IMR-90 (cell line): ENCODE results near the gene SLC34A3. TPM values are rescaled to one million over a fixed set of nuclear protein-coding genes. Genes with fewer than 3 reads are reported as not detected.

Source experiments
- ATAC-seq: fragments of 200-7000 bp; cut with Tn5 transposase; 2 replicates; pipeline ENCODE4 v1.9.1; 2020; ENCODE audit warnings: low read depth, mild to moderate bottlenecking, moderate library complexity
- BruUV-seq: library from RNA; stranded (reverse); fragments of 400-500 nt; replicated peaks from 2 replicates; lab custom pipeline; 2021; lab: Mats Ljungman, UMichigan
- CTCF ChIA-PET: fragments of 300-600 bp; formaldehyde crosslinking; extraction: SDS; loops from one replicate; lab custom pipeline; 2021; ENCODE audit warnings: antibody characterized with exemption; lab: Yijun Ruan, JAX
- POLR2A ChIA-PET: fragments of 300-600 bp; sonication (Branson Sonifier 250); formaldehyde crosslinking; loops from one replicate; lab custom pipeline; 2022; ENCODE audit warnings: antibody characterized with exemption; ENCODE audit not compliant: unreplicated experiment; lab: Charles Lee
- DNase-seq: peaks from one replicate; pipeline ENCODE4 v3.0.0; 2013
- H2AFZ ChIP-seq: replicated peaks from 2 replicates; pipeline ENCODE3; 2013; ENCODE audit warnings: low read length, mild to moderate bottlenecking; ENCODE audit not compliant: poor library complexity
- H2AK5ac ChIP-seq: 2 replicates; pipeline ENCODE4 v1.6.1; 2013; ENCODE audit warnings: low read depth, low read length, inconsistent platforms
- H2AK9ac ChIP-seq: replicated peaks from 2 replicates; pipeline ENCODE3; 2013; ENCODE audit warnings: mild to moderate bottlenecking, low read depth, low read length, moderate library complexity; ENCODE audit not compliant: poor library complexity
- H2BK120ac ChIP-seq: 2 replicates; pipeline ENCODE4 v1.6.1; 2013; ENCODE audit warnings: low read depth, low read length, inconsistent platforms
- H2BK15ac ChIP-seq: 3 replicates; pipeline ENCODE4 v1.6.1; 2013; ENCODE audit warnings: low read depth, low read length, inconsistent platforms
- H2BK20ac ChIP-seq: 2 replicates; pipeline ENCODE4 v1.6.1; 2013; ENCODE audit warnings: low read depth, mild to moderate bottlenecking, inconsistent platforms, low read length, moderate library complexity
- H2BK5ac ChIP-seq: 2 replicates; pipeline ENCODE4 v1.6.1; 2013; ENCODE audit warnings: mild to moderate bottlenecking, low read depth, low read length, inconsistent platforms; ENCODE audit not compliant: poor library complexity, severe bottlenecking
- H3K14ac ChIP-seq: replicated peaks from 2 replicates; pipeline ENCODE4 v1.6.1; 2013; ENCODE audit warnings: low read depth, low read length, inconsistent platforms
- H3K18ac ChIP-seq: 2 replicates; pipeline ENCODE4 v1.6.1; 2013; ENCODE audit warnings: low read depth, low read length, control low read depth
- H3K23ac ChIP-seq: 2 replicates; pipeline ENCODE4 v1.6.1; 2013; ENCODE audit warnings: low read depth, low read length, inconsistent platforms
- H3K27ac ChIP-seq: 2 replicates; pipeline ENCODE4 v1.5.1; 2013; ENCODE audit warnings: mild to moderate bottlenecking, control low read depth, low read length; ENCODE audit not compliant: insufficient read depth
- H3K27me3 ChIP-seq: 2 replicates; pipeline ENCODE4 v1.6.1; 2013; ENCODE audit warnings: low read length; ENCODE audit not compliant: control insufficient read depth, insufficient read depth
- H3K36me3 ChIP-seq: 2 replicates; pipeline ENCODE4 v1.6.1; 2013; ENCODE audit warnings: low read length, mixed read lengths; ENCODE audit not compliant: control insufficient read depth, insufficient read depth
- H3K4ac ChIP-seq: 2 replicates; pipeline ENCODE4 v1.6.1; 2013; ENCODE audit warnings: low read depth, low read length, inconsistent platforms
- H3K4me1 ChIP-seq: 2 replicates; pipeline ENCODE4 v1.6.1; 2013; ENCODE audit warnings: low read length, mixed read lengths; ENCODE audit not compliant: control insufficient read depth, insufficient read depth
- H3K4me2 ChIP-seq: 2 replicates; pipeline ENCODE4 v1.6.1; 2013; ENCODE audit warnings: low read depth, mild to moderate bottlenecking, control low read depth, low read length, moderate library complexity
- H3K4me3 ChIP-seq: 2 replicates; pipeline ENCODE4 v1.5.1; 2013; ENCODE audit warnings: low read depth, mild to moderate bottlenecking, control low read depth, low read length, moderate library complexity; ENCODE audit not compliant: insufficient read depth
- H3K56ac ChIP-seq: 2 replicates; pipeline ENCODE4 v1.6.1; 2013; ENCODE audit warnings: low read length, inconsistent platforms; ENCODE audit not compliant: insufficient read depth; ENCODE audit errors: extremely low read depth
- H3K79me1 ChIP-seq, 2 experiments: 2 replicates each; pipeline ENCODE4 v1.6.1; 2013; ENCODE audit warnings: low read length in 2 of 2, inconsistent platforms in 1 of 2, low read depth in 1 of 2
- H3K9ac ChIP-seq: 2 replicates; pipeline ENCODE4 v1.6.1; 2013; ENCODE audit warnings: low read depth, low read length, control low read depth
- H3K9me1 ChIP-seq: 2 replicates; pipeline ENCODE4 v1.6.1; 2013; ENCODE audit warnings: low read length, inconsistent platforms; ENCODE audit not compliant: insufficient read depth
- H3K9me3 ChIP-seq: 2 replicates; pipeline ENCODE4 v1.6.1; 2013; ENCODE audit warnings: low read length; ENCODE audit not compliant: control insufficient read depth, insufficient read depth
- H4K20me1 ChIP-seq: 2 replicates; pipeline ENCODE4 v1.6.1; 2013; ENCODE audit warnings: low read length, inconsistent platforms; ENCODE audit not compliant: insufficient read depth
- H4K5ac ChIP-seq: 2 replicates; pipeline ENCODE4 v1.6.1; 2013; ENCODE audit warnings: mild to moderate bottlenecking, low read depth, low read length, control low read depth
- H4K8ac ChIP-seq, 2 experiments: 2 replicates each; pipeline ENCODE4 v1.6.1; 2013; ENCODE audit warnings: low read depth in 2 of 2, low read length in 2 of 2, control low read depth in 1 of 2, inconsistent platforms in 1 of 2
- H4K91ac ChIP-seq: 2 replicates; pipeline ENCODE4 v1.6.1; 2013; ENCODE audit warnings: low read depth, low read length, inconsistent platforms; ENCODE audit not compliant: insufficient read depth
- CEBPB ChIP-seq: IDR thresholded peaks from 2 replicates; pipeline ENCODE4 v1.6.1; 2012; ENCODE audit warnings: low read depth, low read length, improper control_type of control experiment
- CHD1 ChIP-seq: IDR thresholded peaks from 2 replicates; pipeline ENCODE4 v1.6.1; 2012; ENCODE audit warnings: low read depth, low read length, improper control_type of control experiment
- FOS ChIP-seq: fragments of 150-350 bp; IDR thresholded peaks from 2 replicates; pipeline ENCODE4 v1.6.1; 2016; ENCODE audit warnings: low read depth, low read length
- MAFK ChIP-seq: IDR thresholded peaks from 2 replicates; pipeline ENCODE4 v1.6.1; 2012; ENCODE audit warnings: low read depth, low read length, improper control_type of control experiment
- MAZ ChIP-seq: IDR thresholded peaks from 2 replicates; pipeline ENCODE4 v1.6.1; 2012; ENCODE audit warnings: low read depth, mild to moderate bottlenecking, low read length, improper control_type of control experiment, moderate library complexity, borderline replicate concordance
- MXI1 ChIP-seq: IDR thresholded peaks from 2 replicates; pipeline ENCODE4 v1.6.1; 2012; ENCODE audit warnings: low read depth, mild to moderate bottlenecking, low read length, moderate library complexity, borderline replicate concordance
- POLR2A ChIP-seq: IDR thresholded peaks from 2 replicates; pipeline ENCODE4 v1.6.1; 2012; ENCODE audit warnings: mild to moderate bottlenecking, low read depth, low read length
- RAD21 ChIP-seq: IDR thresholded peaks from 2 replicates; pipeline ENCODE4 v1.6.1; 2012; ENCODE audit warnings: low read length, improper control_type of control experiment
- RCOR1 ChIP-seq: IDR thresholded peaks from 2 replicates; pipeline ENCODE4 v1.6.1; 2012; ENCODE audit warnings: mild to moderate bottlenecking, low read length, improper control_type of control experiment; ENCODE audit not compliant: insufficient replicate concordance
- RFX5 ChIP-seq: IDR thresholded peaks from 2 replicates; pipeline ENCODE4 v1.8.0; 2012; ENCODE audit warnings: low read depth, mild to moderate bottlenecking, low read length, moderate library complexity
- SMC3 ChIP-seq: fragments of 150-350 bp; IDR thresholded peaks from 2 replicates; pipeline ENCODE4 v1.6.1; 2016; ENCODE audit warnings: low read depth, mild to moderate bottlenecking, antibody characterized with exemption, low read length, moderate library complexity
- WGBS, 2 experiments: methylation state at CpG; one replicate each; pipeline versions ENCODE4 v1.1.5 to v1.1.7; 2013; ENCODE audit warnings: missing lambda C conversion rate in 2 of 2; ENCODE audit not compliant: insufficient read length in 1 of 2; ENCODE audit errors: extremely low coverage in 2 of 2; 5-methylcytosine and 5-hydroxymethylcytosine counted together
- dilution Hi-C: fragments of 300-500 bp; cut with HindIII; formaldehyde crosslinking; loops from one replicate; pipeline ENCODE4 v1.14.3; 2018; ENCODE audit warnings: low sequenced_read_pairs; ENCODE audit not compliant: unreplicated experiment
- in situ Hi-C: fragments of 300-500 bp; cut with MboI; formaldehyde crosslinking; loops from 3 replicates; pipeline ENCODE4 v1.14.3; 2019; ENCODE audit warnings: low sequenced_read_pairs, inconsistent platforms, mixed read lengths
- intact Hi-C: fragments of 100-400 bp; cut with micrococcal nuclease; formaldehyde crosslinking; loops from 2 replicates; pipeline ENCODE4 v1.10.0; 2022
- polyA plus RNA-seq, 3 experiments: library from polyadenylated mRNA; depleted of rRNA; stranded (reverse); fragments of >200 nt; gene quantifications; 2 replicates each; pipeline ENCODE4 v1.2.3, GENCODE V29; 2012; ENCODE audit warnings: low replicate concordance in 1 of 3
- total RNA-seq: library from RNA; depleted of rRNA; stranded (reverse); fragments of >200 nt; gene quantifications from 2 replicates; pipeline ENCODE4 v1.2.3, GENCODE V29; 2012
- TF ChIP-seq, protein P1 (sequence below): fragments of 150-350 bp; IDR thresholded peaks from 2 replicates; pipeline ENCODE4 v1.6.1; 2016; ENCODE audit warnings: low read depth, mild to moderate bottlenecking, low read length, moderate library complexity, borderline replicate concordance
- TF ChIP-seq, protein P2 (sequence below): conservative IDR thresholded peaks from 2 replicates; pipeline ENCODE4 v1.5.1; 2012; ENCODE audit warnings: mild to moderate bottlenecking, low read depth, low read length, improper control_type of control experiment
- TF ChIP-seq, protein P3 (sequence below): fragments of 150-350 bp; IDR thresholded peaks from 2 replicates; pipeline ENCODE4 v1.6.1; 2017; ENCODE audit warnings: mild to moderate bottlenecking, antibody characterized with exemption, low read length, low read depth

SLC34A3 gene
- total and polyA plus RNA-seq, 2 of the 4 experiments (the other 2 are of a cell fraction) = not detected

DNA sequence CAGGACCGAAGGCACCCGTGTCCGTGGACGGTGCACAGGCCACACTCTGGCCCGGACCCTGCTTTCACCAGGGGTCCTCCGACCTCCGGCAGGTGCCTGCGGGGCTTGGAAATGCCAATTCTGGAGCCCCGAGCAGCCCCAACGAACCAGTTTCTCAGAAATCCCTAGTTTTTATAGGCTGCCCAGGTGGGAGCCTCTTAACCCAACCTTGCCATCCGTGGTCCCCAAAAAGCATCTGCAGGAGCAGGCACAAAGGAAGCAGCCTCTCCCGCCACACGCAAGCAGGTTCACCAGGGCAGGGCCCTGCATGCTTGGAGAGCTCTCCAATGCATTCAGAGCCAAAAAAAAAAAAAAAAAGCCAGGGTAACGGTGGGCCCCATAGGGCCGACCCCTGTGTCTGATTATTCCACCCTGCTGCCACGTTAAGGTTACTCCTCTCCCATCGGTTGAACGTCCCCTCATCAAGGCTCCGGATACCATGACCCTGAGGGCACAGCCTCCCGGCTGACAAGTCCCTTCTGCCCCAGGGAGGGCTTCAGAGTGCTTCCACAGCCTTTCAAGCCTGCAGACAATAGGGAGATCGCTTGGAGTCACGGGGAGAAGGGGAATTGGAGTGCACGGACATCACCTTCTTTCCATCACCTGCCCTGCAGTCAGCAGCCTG, 29.4 kb upstream of the SLC34A3 start (continued):
- no peak for TF ChIP-seq MXI1

DNA sequence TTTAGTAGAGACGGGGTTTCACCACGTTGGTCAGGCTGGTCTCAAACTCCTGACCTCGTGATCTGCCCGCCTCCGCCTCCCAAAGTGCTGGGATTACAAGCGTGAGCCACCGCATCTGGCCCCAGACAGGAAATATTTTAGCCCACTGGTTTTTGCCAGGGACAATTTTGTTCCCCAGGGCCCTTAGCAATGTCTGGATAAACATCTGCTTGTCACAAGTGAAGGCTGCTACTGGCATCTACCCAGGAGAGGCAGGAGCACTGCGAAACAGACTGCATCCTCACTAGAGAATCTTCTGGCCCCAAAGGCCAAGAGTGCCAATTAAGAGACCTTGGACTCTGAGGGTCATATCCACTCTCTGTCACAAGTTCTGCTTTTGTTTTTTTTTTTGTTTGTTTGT, 27.7 kb upstream of the SLC34A3 start:
- POLR2A ChIA-PET = no interaction called here
- intact Hi-C loops = no loop called here
- WGBS, 2 experiments = 89% methylated on average over 7 of the region's 8 CpGs; no CpG with 5 or more reads in 1 of the 2 experiments
- TF ChIP-seq CEBPB (no peak), POLR2A (no peak), CHD1 (no peak), MAZ (no peak), RFX5 (no peak), RAD21 (no peak), SMC3 (no peak), FOS (no peak), MAFK (no peak), RCOR1 (no peak)
- TF ChIP-seq, protein P1, sequence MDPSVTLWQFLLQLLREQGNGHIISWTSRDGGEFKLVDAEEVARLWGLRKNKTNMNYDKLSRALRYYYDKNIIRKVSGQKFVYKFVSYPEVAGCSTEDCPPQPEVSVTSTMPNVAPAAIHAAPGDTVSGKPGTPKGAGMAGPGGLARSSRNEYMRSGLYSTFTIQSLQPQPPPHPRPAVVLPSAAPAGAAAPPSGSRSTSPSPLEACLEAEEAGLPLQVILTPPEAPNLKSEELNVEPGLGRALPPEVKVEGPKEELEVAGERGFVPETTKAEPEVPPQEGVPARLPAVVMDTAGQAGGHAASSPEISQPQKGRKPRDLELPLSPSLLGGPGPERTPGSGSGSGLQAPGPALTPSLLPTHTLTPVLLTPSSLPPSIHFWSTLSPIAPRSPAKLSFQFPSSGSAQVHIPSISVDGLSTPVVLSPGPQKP = no peak
- TF ChIP-seq, protein P2, sequence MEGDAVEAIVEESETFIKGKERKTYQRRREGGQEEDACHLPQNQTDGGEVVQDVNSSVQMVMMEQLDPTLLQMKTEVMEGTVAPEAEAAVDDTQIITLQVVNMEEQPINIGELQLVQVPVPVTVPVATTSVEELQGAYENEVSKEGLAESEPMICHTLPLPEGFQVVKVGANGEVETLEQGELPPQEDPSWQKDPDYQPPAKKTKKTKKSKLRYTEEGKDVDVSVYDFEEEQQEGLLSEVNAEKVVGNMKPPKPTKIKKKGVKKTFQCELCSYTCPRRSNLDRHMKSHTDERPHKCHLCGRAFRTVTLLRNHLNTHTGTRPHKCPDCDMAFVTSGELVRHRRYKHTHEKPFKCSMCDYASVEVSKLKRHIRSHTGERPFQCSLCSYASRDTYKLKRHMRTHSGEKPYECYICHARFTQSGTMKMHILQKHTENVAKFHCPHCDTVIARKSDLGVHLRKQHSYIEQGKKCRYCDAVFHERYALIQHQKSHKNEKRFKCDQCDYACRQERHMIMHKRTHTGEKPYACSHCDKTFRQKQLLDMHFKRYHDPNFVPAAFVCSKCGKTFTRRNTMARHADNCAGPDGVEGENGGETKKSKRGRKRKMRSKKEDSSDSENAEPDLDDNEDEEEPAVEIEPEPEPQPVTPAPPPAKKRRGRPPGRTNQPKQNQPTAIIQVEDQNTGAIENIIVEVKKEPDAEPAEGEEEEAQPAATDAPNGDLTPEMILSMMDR = no peak
- TF ChIP-seq, protein P3, sequence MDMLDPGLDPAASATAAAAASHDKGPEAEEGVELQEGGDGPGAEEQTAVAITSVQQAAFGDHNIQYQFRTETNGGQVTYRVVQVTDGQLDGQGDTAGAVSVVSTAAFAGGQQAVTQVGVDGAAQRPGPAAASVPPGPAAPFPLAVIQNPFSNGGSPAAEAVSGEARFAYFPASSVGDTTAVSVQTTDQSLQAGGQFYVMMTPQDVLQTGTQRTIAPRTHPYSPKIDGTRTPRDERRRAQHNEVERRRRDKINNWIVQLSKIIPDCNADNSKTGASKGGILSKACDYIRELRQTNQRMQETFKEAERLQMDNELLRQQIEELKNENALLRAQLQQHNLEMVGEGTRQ = no peak

More for the DNA sequence above, 27.7 kb upstream of the SLC34A3 start:
- DNase-seq = no peak
- H3K4ac ChIP-seq = no peak overlapping the region
- H2AK9ac ChIP-seq = no peak overlapping the region
- no TSS peak for BruUV-seq
- H2AFZ ChIP-seq = no peak overlapping the region
- peaks cover 24% of the 10 kb centered on the region for H3K4me1 ChIP-seq
- no peak overlapping the region for H2BK20ac ChIP-seq
- H3K23ac ChIP-seq = no peak overlapping the region
- H2BK15ac ChIP-seq = no peak overlapping the region
- ATAC-seq = no peak
- H3K14ac ChIP-seq = no peak overlapping the region
- H2AK5ac ChIP-seq = no peak overlapping the region
- no peak overlapping the region for H3K27ac ChIP-seq
- no peaks in the 10 kb centered on the region for H3K9me3 ChIP-seq
- H3K27me3 ChIP-seq = no peaks in the 10 kb centered on the region
- H2BK120ac ChIP-seq = no peak overlapping the region
- H3K4me2 ChIP-seq = no peak overlapping the region
- no peak overlapping the region for H4K8ac ChIP-seq
- in situ Hi-C loops (no loop called here), dilution Hi-C loops (no loop called here)
- no peak overlapping the region for H3K18ac ChIP-seq
- no peak overlapping the region for H3K56ac ChIP-seq
- H3K9ac ChIP-seq = no peak overlapping the region
- no peak overlapping the region for H2BK5ac ChIP-seq
- 0 out of 2 replicates have a peak, but pooled peaks cover 2% of the 10 kb centered on the region for H3K9me1 ChIP-seq
- CTCF ChIA-PET = no interaction called here
- H3K4me3 ChIP-seq = no peak overlapping the region
- peaks cover 25% of the 10 kb centered on the region for H4K20me1 ChIP-seq
- H4K5ac ChIP-seq = no peak overlapping the region
- H3K36me3 ChIP-seq = peaks cover 5% of the 10 kb centered on the region
- no peak overlapping the region for H4K91ac ChIP-seq
- H3K79me1 ChIP-seq = peaks cover 47 to 81% of the 10 kb centered on the region in 2 experiments
